ENCODE measurements around the gene NAGPA. TPM values are rescaled to one million over a fixed set of nuclear protein-coding genes. Genes with fewer than 3 reads are reported as not detected.

Gene NAGPA
- total and polyA plus RNA-seq, 7 donors: 4.4 to 12.3 (median 6.9) TPM

- H3K4me1 ChIP-seq: no peaks in the 10 kb centered on the region
- no peaks in the 10 kb centered on the region for H3K9me3 ChIP-seq
- no peaks in the 10 kb centered on the region for H3K36me3 ChIP-seq (ENCODE audit: insufficient read depth in 1 of 2, low read depth in 1 of 2)
- H3K27ac ChIP-seq: no peak overlapping the region
- intact Hi-C loops (cut with DNase I): no loop called here
- TF ChIP-seq CTCF (IDR thresholded peaks at IDR 0.05): no peak
- H3K27me3 ChIP-seq (ENCODE audit: insufficient read depth in 3 of 3, low read length in 2 of 3): no peaks in the 10 kb centered on the region
- no peak overlapping the region for H3K4me3 ChIP-seq
- WGBS, 3 donors: 72 to 75% (median 74%) methylated on average over 14 of the region's 14 CpGs
- ATAC-seq (no peak), DNase-seq (no peak)
These were observed 8.9 kb upstream of the NAGPA start for GRCh38 chr16:5042574-5043171.

GRCh38 chr16:5041600-5042133 is 7.9 kb upstream of the NAGPA start:
- intact Hi-C loops (cut with DNase I): no loop called here
- Histone ChIP-seq H3K9me3 (no peaks in the 10 kb centered on the region), H3K27ac (no peak overlapping the region), H3K27me3 (ENCODE audit: insufficient read depth in 3 of 3, low read length in 2 of 3) (no peaks in the 10 kb centered on the region), H3K4me3 (no peak overlapping the region), H3K4me1 (no peaks in the 10 kb centered on the region), H3K36me3 (ENCODE audit: insufficient read depth in 1 of 2, low read depth in 1 of 2) (no peaks in the 10 kb centered on the region)
- TF ChIP-seq CTCF (IDR thresholded peaks at IDR 0.05): no peak
- 61 to 65% (median 63%) methylated on average over 12 of the region's 12 CpGs for WGBS, 3 donors
- DNase-seq (peak in 1 of 2 donors; percentile 5), ATAC-seq (no peak)

GRCh38 chr16:5040451-5040850 is 6.7 kb upstream of the NAGPA start:
- WGBS, 3 donors: 69 to 82% (median 69%) methylated on average over 7 of the region's 7 CpGs
- H3K36me3 ChIP-seq (ENCODE audit: insufficient read depth in 1 of 2, low read depth in 1 of 2): no peaks in the 10 kb centered on the region
- peak in 1 of 2 donors; percentile 7 for DNase-seq
- no peaks in the 10 kb centered on the region for H3K4me1 ChIP-seq
- no peak overlapping the region for H3K4me3 ChIP-seq
- H3K27me3 ChIP-seq (ENCODE audit: insufficient read depth in 3 of 3, low read length in 2 of 3): no peaks in the 10 kb centered on the region
- TF ChIP-seq CTCF (IDR thresholded peaks at IDR 0.05): no peak
- intact Hi-C loops (cut with DNase I): no loop called here
- no peak overlapping the region for H3K27ac ChIP-seq
- ATAC-seq: no peak
- no peaks in the 10 kb centered on the region for H3K9me3 ChIP-seq

- Histone ChIP-seq H3K4me3 (no peak overlapping the region), H3K9me3 (no peaks in the 10 kb centered on the region), H3K27me3 (ENCODE audit: insufficient read depth in 3 of 3, low read length in 2 of 3) (no peaks in the 10 kb centered on the region), H3K36me3 (ENCODE audit: insufficient read depth in 1 of 2, low read depth in 1 of 2) (peaks cover 0 to 4% of the 10 kb centered on the region in 2 donors), H3K4me1 (peaks cover 13% of the 10 kb centered on the region), H3K27ac (no peak overlapping the region)
- ATAC-seq (no peak), DNase-seq (peak in 1 of 2 donors; percentile 30)
- intact Hi-C loops (cut with DNase I): loop anchor here in 1 of 2 donors (10.0 kb wide), 1 partner anchor 58 kb away; the partner anchor contains the start of gene EEF2KMT
- 56 to 60% (median 59%) methylated on average over 12 of the region's 12 CpGs for WGBS, 3 donors
- TF ChIP-seq CTCF (IDR thresholded peaks at IDR 0.05): no peak
These were observed 2.8 kb upstream of the NAGPA start for GRCh38 chr16:5036228-5037156.

Data from psoas muscle (tissue), 8 donors.